Activated CD8-positive, alpha-beta T cell treated with anti-CD3 and anti-CD28 coated beads for 36 hours (primary cell): Measurements from ENCODE around the gene SINHCAF. TPM values are rescaled to one million over a fixed set of nuclear protein-coding genes. Genes with fewer than 3 reads are reported as not detected.
"Not testable (repeated sequence)": the region's sequence is repeated elsewhere in the genome, so short reads cannot be mapped to it uniquely, and the experiment has no call there.

Source experiments
- ATAC-seq: fragments of 200-7000 bp; cut with Tn5 transposase; one replicate; pipeline ENCODE4 v1.10.0; 2021; ENCODE audit warnings: mild to moderate bottlenecking, moderate library complexity
- CTCF ChIA-PET: fragments of 350-600 bp; sonication (Branson Sonifier 250); formaldehyde crosslinking; loops from one replicate; lab custom pipeline; 2021; ENCODE audit warnings: antibody characterized with exemption; lab: Charles Lee
- POLR2A ChIA-PET: fragments of 350-600 bp; sonication (Branson Sonifier 250); formaldehyde crosslinking; loops from one replicate; lab custom pipeline; 2021; ENCODE audit warnings: antibody characterized with exemption; lab: Charles Lee
- DNase-seq: peaks from one replicate; pipeline ENCODE4 v3.0.0-alpha.2; 2020
- H3K27ac Mint-ChIP-seq: one replicate; pipeline ENCODE4 v1.8.0; 2021; ENCODE audit warnings: mild to moderate bottlenecking, mixed read lengths
- H3K27me3 Mint-ChIP-seq: one replicate; pipeline ENCODE4 v1.8.0; 2021; ENCODE audit warnings: mixed read lengths
- H3K36me3 Mint-ChIP-seq: one replicate; pipeline ENCODE4 v1.8.0; 2021; ENCODE audit warnings: low read depth, mixed read lengths
- H3K4me1 Mint-ChIP-seq: one replicate; pipeline ENCODE4 v1.8.0; 2021; ENCODE audit warnings: low read depth, mixed read lengths
- H3K4me3 Mint-ChIP-seq: one replicate; pipeline ENCODE4 v1.8.0; 2021; ENCODE audit warnings: mild to moderate bottlenecking, moderate library complexity, mixed read lengths
- H3K9me3 Mint-ChIP-seq: one replicate; pipeline ENCODE4 v1.8.0; 2021; ENCODE audit warnings: mixed read lengths
- intact Hi-C: fragments of 100-400 bp; cut with micrococcal nuclease; formaldehyde crosslinking; loops from one replicate; pipeline ENCODE4 v1.10.0; 2022
- total RNA-seq, 2 experiments: library from RNA; stranded (reverse); gene quantifications; one replicate each; pipeline ENCODE4 v1.2.3, GENCODE V29; 2021
- TF ChIP-seq, protein P1 (sequence below): fragments of 200-600 bp; IDR thresholded peaks from one replicate; pipeline ENCODE4 v1.8.0; 2022; ENCODE audit warnings: antibody characterized with exemption, mild to moderate bottlenecking

The SINHCAF gene
- total RNA-seq, 2 experiments from 2014 or later = 171 to 184 TPM

DNA sequence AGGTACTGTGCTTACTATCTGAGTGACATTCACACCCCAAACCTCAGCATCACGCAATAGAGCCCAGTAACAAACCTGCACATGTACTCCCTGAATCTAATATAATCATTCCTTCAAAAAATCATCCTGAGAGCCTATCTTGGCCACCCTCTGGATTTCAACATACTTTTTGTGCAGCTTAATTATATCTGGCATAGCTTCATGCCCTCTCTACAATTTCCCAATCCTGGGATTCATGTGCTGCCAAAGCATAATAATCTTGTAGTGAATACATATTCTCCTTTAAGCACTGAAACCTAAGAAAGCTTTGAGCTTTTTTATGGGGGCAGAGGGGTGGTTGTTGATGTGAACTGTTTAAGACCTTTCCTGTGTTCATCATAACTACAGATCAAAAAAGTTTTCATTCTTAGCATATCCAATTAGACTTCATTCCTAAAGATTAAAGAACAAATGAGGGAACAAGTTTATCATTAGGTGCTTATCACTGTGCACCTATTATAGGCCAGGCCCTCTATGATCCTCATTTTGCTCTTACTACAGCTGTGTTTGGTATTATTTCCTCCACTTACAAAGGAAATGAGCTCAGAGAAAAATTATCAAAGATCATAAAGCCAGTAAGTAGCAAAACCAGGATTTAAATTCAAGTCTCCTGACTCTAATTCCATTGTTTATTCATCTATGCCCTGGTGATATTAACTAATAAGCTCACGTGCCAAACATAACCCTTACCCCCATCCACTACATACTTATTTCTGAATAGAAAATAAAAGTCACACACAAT is 51.2 kb downstream of the SINHCAF start:
- TF ChIP-seq, protein P1, sequence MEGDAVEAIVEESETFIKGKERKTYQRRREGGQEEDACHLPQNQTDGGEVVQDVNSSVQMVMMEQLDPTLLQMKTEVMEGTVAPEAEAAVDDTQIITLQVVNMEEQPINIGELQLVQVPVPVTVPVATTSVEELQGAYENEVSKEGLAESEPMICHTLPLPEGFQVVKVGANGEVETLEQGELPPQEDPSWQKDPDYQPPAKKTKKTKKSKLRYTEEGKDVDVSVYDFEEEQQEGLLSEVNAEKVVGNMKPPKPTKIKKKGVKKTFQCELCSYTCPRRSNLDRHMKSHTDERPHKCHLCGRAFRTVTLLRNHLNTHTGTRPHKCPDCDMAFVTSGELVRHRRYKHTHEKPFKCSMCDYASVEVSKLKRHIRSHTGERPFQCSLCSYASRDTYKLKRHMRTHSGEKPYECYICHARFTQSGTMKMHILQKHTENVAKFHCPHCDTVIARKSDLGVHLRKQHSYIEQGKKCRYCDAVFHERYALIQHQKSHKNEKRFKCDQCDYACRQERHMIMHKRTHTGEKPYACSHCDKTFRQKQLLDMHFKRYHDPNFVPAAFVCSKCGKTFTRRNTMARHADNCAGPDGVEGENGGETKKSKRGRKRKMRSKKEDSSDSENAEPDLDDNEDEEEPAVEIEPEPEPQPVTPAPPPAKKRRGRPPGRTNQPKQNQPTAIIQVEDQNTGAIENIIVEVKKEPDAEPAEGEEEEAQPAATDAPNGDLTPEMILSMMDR = no peak
- ATAC-seq (no peak), DNase-seq (no peak)
- Mint-ChIP-seq H3K4me3 (no peak overlapping the region), H3K9me3 (no peaks in the 10 kb centered on the region), H3K36me3 (peaks cover 38% of the 10 kb centered on the region), H3K27me3 (no peaks in the 10 kb centered on the region), H3K27ac (peak overlapping the region; percentile 61), H3K4me1 (peaks cover 2% of the 10 kb centered on the region)
- POLR2A ChIA-PET = no interaction called here
- CTCF ChIA-PET = interaction anchor here (0.9 to 4.2 kb wide), 3 partner anchors 16 to 89 kb away, joined by 3 to 56 read pairs (median 3); no protein-coding TSS in a partner anchor
- intact Hi-C loops = no loop called here

DNA sequence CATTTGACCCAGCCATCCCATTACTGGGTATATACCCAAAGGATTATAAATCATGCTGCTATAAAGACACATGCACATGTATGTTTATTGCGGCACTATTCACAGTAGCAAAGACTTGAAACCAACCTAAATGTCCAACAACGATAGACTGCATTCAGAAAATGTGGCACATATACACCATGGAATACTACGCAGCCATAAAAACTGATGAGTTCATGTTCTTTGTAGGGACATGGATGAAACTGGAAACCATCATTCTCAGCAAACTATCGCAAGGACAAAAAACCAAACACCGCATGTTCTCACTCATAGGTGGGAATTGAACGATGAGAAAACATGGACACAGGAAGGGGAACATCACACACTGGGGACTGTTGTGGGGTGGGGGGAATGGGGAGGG is 52.2 kb downstream of the SINHCAF start:
- ATAC-seq, H3K9me3 Mint-ChIP-seq, H3K4me3 Mint-ChIP-seq, H3K27me3 Mint-ChIP-seq, DNase-seq, POLR2A ChIA-PET, H3K27ac Mint-ChIP-seq, H3K4me1 Mint-ChIP-seq, intact Hi-C loops: not testable (repeated sequence)
- CTCF ChIA-PET = interaction anchor here (4.2 kb wide), 1 partner anchor 15 kb away, joined by 56 read pairs; no protein-coding TSS in a partner anchor
- H3K36me3 Mint-ChIP-seq = peaks cover 35% of the 10 kb centered on the region

DNA sequence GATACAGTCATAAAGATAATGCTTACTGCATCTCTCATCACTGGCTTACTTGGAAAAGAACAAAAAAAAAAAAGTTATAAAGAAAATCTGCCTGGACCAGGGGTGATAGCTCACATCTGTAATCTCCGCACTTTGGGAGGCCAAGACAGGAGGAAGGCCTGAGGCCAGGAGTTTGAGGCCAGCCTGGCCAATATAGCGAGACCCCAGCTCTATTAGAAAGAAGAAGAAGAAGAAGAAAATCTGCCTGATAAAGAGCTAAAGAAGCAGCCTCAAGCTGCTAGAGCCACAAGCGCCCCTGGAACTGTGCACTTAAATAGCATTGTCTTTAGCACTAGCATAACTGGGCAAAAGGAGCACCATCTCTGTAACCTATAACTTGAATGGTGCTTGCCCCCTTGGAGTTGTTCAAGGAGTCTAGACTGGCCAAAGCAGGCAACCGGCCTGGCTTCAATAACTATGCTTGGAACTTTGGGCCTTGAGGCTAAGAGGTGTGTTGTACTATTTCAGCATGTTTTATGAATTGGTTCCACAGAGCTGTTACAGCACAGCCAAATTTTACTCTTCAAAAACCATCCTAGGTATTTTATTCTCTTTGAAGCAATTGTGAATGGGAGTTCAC is 53.2 kb downstream of the SINHCAF start:
- intact Hi-C loops = no loop called here
- no peak for DNase-seq
- Mint-ChIP-seq H3K9me3 (no peaks in the 10 kb centered on the region), H3K27me3 (no peaks in the 10 kb centered on the region), H3K27ac (peak overlapping the region; percentile 5), H3K4me1 (no peaks in the 10 kb centered on the region), H3K4me3 (no peak overlapping the region), H3K36me3 (peaks cover 28% of the 10 kb centered on the region)
- TF ChIP-seq, protein P1 = no peak
- POLR2A ChIA-PET = interaction anchor here (0.6 to 1.0 kb wide), 2 partner anchors 9 to 31 kb away, joined by 3 read pairs; no protein-coding TSS in a partner anchor
- CTCF ChIA-PET = interaction anchor here (0.6 to 4.2 kb wide), 23 partner anchors 7 to 549 kb away, joined by 3 to 56 read pairs (median 7); partner anchors contain the start of gene SINHCAF
- ATAC-seq = no peak

DNA sequence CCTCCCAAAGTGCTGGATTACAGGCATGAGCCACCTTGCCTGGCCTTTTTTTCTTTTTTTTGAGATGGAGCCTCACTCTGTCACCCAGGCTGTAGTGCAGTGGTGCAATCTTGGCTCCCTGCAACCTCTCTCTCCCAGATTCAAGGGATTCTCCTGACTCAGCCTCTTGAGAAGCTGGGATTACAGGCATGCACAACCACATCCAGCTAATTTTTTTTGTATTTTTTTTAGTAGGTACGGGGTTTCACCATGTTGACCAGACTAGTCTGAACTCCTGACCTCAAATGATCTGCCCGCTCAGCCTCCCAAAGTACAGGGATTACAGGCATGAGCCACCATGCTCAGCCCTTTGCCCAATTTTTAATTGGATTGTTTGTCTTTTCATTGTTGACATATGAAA is 58.0 kb downstream of the SINHCAF start:
- intact Hi-C loops = no loop called here
- POLR2A ChIA-PET = interaction anchor here (0.7 kb wide), 1 partner anchor 311 kb away, joined by 3 read pairs; no protein-coding TSS in a partner anchor
- H3K4me1 Mint-ChIP-seq = no peaks in the 10 kb centered on the region
- H3K4me3 Mint-ChIP-seq = no peak overlapping the region
- TF ChIP-seq, protein P1 = no peak
- H3K9me3 Mint-ChIP-seq = no peaks in the 10 kb centered on the region
- ATAC-seq (no peak), DNase-seq (no peak)
- peaks cover 2% of the 10 kb centered on the region for H3K36me3 Mint-ChIP-seq
- CTCF ChIA-PET = interaction anchor here (0.9 kb wide), 1 partner anchor 151 kb away, joined by 3 read pairs; no protein-coding TSS in a partner anchor
- H3K27ac Mint-ChIP-seq = no peak overlapping the region
- H3K27me3 Mint-ChIP-seq = no peaks in the 10 kb centered on the region

DNA sequence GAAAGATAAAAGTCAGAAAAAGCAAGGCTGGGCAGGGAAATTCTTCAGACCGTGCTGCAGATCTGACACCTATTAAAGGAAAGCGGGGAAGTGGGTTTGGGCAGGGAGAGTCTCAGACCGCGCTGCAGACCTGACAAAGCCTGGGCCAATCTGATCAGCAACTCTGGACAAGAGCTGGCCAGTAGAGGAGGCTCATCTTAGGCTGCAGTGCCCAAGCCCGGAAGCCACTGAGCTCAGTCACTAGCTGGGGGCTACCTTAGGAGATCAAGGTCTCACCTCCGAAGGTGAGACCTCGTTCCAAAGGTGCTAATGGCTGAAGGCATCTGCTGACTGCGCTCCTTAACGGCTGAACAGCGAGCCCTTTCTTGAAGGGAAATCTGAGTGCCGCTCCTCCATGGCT is 60.2 kb downstream of the SINHCAF start:
- CTCF ChIA-PET = interaction anchor here (0.8 to 1.2 kb wide), 2 partner anchors 31 to 33 kb away, joined by 3 to 5 read pairs; no protein-coding TSS in a partner anchor
- TF ChIP-seq, protein P1 = no peak
- H3K9me3 Mint-ChIP-seq = no peaks in the 10 kb centered on the region
- H3K4me3 Mint-ChIP-seq = no peak overlapping the region
- DNase-seq (no peak), ATAC-seq (no peak)
- H3K27me3 Mint-ChIP-seq = no peaks in the 10 kb centered on the region
- POLR2A ChIA-PET = no interaction called here
- intact Hi-C loops = no loop called here
- H3K27ac Mint-ChIP-seq = no peak overlapping the region
- H3K36me3 Mint-ChIP-seq = peaks cover 2% of the 10 kb centered on the region
- H3K4me1 Mint-ChIP-seq = no peaks in the 10 kb centered on the region
